HFFc6 (cell line): ENCODE results near the gene FOXJ3. TPM values are rescaled to one million over a fixed set of nuclear protein-coding genes. Genes with fewer than 3 reads are reported as not detected.

ENCODE experiments used
- DNase-seq: peaks from one replicate; pipeline ENCODE4 v3.0.0-alpha.2; 2018
- H3K27ac Mint-ChIP-seq: 2 replicates; pipeline ENCODE4 v1.8.0; 2020; ENCODE audit warnings: mild to moderate bottlenecking, mixed read lengths
- H3K27me3 Mint-ChIP-seq: 2 replicates; pipeline ENCODE4 v1.8.0; 2021; ENCODE audit warnings: mild to moderate bottlenecking, moderate library complexity, mixed read lengths; ENCODE audit not compliant: insufficient read depth
- H3K36me3 Mint-ChIP-seq: 2 replicates; pipeline ENCODE4 v1.8.0; 2021; ENCODE audit warnings: low read depth, mixed read lengths
- H3K4me1 Mint-ChIP-seq: 2 replicates; pipeline ENCODE4 v1.8.0; 2020; ENCODE audit warnings: low read depth, mixed read lengths
- H3K4me3 Mint-ChIP-seq: 2 replicates; pipeline ENCODE4 v1.8.0; 2020; ENCODE audit warnings: mild to moderate bottlenecking, moderate library complexity, mixed read lengths
- H3K9me3 Mint-ChIP-seq: 2 replicates; pipeline ENCODE4 v1.8.0; 2020; ENCODE audit warnings: mild to moderate bottlenecking, mixed read lengths
- total RNA-seq, 6 experiments: library from RNA; stranded (reverse); fragmentation: NEBNext Ultra II Directional; extraction: Animal tissue kit (Norgen Biotek cat#: 25700); gene quantifications; 2 replicates in 1 of 6; 3 replicates in 5 of 6; pipeline ENCODE4 v1.2.3, GENCODE V29; 2021
- TF ChIP-seq, protein P1 (sequence below): fragments of 200-600 bp; sonication (generic); IDR thresholded peaks from 2 replicates; pipeline ENCODE4 v1.5.0; 2021; ENCODE audit warnings: antibody characterized with exemption, mild to moderate bottlenecking

Gene FOXJ3
- total RNA-seq, 6 experiments from 2014 or later = 24.5 to 31.3 (median 28.9) TPM

DNA sequence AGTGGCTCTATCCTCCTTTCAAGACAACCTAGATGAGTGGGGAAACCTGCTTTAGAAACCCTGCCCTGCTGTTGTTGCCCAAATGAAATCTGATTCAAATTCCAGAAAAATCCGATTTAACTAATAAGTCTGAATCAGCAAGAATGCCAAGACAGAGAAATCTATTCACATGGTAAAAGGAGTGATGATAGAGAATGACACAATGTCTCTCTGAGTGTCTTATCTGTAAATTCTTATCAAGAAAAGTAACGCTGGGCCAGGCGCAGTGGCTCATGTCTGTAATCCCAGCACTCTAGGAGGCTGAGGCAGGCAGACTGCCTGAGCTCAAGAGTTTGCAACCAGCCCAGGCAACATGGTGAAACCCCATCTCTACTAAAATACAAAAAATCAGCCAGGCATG, 156.8 kb downstream of the FOXJ3 start:
- TF ChIP-seq, protein P1, sequence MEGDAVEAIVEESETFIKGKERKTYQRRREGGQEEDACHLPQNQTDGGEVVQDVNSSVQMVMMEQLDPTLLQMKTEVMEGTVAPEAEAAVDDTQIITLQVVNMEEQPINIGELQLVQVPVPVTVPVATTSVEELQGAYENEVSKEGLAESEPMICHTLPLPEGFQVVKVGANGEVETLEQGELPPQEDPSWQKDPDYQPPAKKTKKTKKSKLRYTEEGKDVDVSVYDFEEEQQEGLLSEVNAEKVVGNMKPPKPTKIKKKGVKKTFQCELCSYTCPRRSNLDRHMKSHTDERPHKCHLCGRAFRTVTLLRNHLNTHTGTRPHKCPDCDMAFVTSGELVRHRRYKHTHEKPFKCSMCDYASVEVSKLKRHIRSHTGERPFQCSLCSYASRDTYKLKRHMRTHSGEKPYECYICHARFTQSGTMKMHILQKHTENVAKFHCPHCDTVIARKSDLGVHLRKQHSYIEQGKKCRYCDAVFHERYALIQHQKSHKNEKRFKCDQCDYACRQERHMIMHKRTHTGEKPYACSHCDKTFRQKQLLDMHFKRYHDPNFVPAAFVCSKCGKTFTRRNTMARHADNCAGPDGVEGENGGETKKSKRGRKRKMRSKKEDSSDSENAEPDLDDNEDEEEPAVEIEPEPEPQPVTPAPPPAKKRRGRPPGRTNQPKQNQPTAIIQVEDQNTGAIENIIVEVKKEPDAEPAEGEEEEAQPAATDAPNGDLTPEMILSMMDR = no peak
- DNase-seq = no peak
- H3K4me3 Mint-ChIP-seq = no peak overlapping the region
- H3K9me3 Mint-ChIP-seq = no peaks in the 10 kb centered on the region
- peak overlapping the region; percentile 47 for H3K27ac Mint-ChIP-seq
- H3K36me3 Mint-ChIP-seq = peaks cover 8% of the 10 kb centered on the region
- H3K27me3 Mint-ChIP-seq = no peaks in the 10 kb centered on the region
- H3K4me1 Mint-ChIP-seq = peaks cover 32% of the 10 kb centered on the region

DNA sequence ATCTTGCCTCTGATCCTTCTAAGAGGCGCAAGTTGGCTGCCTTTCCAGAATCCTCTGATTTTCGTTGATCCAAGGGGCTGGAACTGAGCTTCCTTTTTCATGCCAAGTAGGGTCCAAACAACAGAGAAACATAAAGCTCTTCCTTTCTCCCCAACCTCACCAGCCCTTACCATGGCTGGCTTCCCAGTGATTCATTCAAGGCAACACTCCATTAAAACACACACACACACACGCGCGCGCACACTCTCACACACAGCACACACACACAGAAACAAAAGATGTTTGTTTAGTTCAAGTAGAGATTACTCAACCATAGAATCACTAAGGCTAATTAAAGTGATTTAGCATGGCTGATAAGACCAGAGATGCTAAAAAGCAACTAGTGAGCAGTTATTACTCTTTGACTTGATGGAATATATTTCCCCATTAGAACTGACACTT, 157.5 kb downstream of the FOXJ3 start:
- peaks cover 8% of the 10 kb centered on the region for H3K36me3 Mint-ChIP-seq
- peaks cover 32% of the 10 kb centered on the region for H3K4me1 Mint-ChIP-seq
- peak overlapping the region; percentile 50 for H3K27ac Mint-ChIP-seq
- peak; percentile 92 for DNase-seq
- H3K4me3 Mint-ChIP-seq = peak overlapping the region; percentile 5; the same call in 1 of the 2 replicates
- H3K9me3 Mint-ChIP-seq = no peaks in the 10 kb centered on the region
- TF ChIP-seq, protein P1 = no peak
- H3K27me3 Mint-ChIP-seq = no peaks in the 10 kb centered on the region

DNA sequence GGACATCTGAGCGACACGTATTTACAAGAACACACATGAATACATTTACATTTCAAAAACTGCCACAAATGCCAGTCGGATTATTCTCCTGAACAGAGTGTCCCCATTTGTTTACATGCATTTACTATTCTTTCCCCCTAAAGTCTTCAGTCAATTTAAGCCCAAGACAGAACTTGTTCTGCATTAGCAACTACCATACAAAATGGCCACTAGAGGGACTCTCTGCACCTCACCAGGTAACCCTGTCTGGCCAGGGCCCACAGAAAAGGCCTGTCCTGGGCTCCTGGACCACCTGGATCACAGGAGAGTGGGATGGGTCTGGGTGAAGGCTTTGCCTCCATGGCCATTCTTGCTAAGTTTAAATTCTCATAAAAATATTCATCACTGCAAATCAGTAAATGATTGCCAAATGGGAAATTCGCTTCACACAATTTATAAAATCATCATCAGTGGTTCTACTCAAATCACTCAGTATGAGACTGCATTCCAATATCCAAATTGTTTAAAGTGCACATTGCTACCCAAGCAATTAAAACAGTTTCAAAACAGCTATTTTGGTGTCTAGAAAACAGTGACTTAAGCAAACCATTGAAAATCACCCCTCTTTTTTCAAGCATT, 158.0 kb downstream of the FOXJ3 start:
- peak overlapping the region; percentile 1; the same call in 1 of the 2 replicates for H3K27ac Mint-ChIP-seq
- H3K27me3 Mint-ChIP-seq = peaks cover 5% of the 10 kb centered on the region; the same call in 1 of the 2 replicates
- H3K4me3 Mint-ChIP-seq = no peak overlapping the region
- DNase-seq = peak; percentile 39
- no peaks in the 10 kb centered on the region for H3K9me3 Mint-ChIP-seq
- TF ChIP-seq, protein P1 = peak; percentile 94
- H3K4me1 Mint-ChIP-seq = peaks cover 37% of the 10 kb centered on the region
- peaks cover 8% of the 10 kb centered on the region for H3K36me3 Mint-ChIP-seq

DNA sequence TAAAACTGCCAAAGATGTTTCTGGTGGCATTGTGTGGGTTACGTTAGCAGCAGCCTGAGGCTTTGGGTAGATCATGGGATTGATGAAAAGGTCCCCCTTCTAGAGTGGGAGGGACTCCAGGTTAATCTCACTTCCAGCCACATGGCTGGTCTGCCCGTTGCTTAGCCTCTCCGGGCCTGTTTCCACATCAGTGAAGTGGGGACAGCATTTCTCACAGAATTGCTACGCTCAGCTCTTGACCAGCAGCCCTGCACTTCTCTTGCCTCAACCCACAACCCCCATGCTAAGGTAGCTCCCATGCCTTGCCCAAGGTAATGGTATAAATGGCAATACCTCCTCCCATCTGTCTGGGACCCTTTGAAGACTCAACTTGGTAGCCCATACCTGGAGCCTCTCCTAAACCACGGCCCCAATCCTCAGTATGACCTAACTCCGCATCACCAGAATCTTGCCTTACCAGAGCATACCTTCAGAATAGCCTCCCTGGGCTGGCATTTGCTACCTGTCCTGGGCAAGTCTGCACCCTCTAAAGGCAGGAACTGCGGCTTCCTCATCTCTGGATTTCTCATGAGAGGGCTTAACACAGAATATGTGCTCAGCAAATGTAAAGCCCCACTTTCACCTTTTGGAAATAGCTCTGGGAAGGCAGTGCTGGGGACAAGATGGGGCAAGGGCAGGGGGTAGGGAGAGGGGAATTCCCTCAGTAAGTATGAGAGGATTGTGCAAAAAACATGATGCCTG, 159.6 kb downstream of the FOXJ3 start:
- peaks cover 4% of the 10 kb centered on the region for H3K36me3 Mint-ChIP-seq
- no peak overlapping the region for H3K27ac Mint-ChIP-seq
- TF ChIP-seq, protein P1 = no peak
- peaks cover 38% of the 10 kb centered on the region for H3K4me1 Mint-ChIP-seq
- H3K9me3 Mint-ChIP-seq = no peaks in the 10 kb centered on the region
- H3K4me3 Mint-ChIP-seq = no peak overlapping the region
- DNase-seq = no peak
- H3K27me3 Mint-ChIP-seq = peaks cover 6% of the 10 kb centered on the region

DNA sequence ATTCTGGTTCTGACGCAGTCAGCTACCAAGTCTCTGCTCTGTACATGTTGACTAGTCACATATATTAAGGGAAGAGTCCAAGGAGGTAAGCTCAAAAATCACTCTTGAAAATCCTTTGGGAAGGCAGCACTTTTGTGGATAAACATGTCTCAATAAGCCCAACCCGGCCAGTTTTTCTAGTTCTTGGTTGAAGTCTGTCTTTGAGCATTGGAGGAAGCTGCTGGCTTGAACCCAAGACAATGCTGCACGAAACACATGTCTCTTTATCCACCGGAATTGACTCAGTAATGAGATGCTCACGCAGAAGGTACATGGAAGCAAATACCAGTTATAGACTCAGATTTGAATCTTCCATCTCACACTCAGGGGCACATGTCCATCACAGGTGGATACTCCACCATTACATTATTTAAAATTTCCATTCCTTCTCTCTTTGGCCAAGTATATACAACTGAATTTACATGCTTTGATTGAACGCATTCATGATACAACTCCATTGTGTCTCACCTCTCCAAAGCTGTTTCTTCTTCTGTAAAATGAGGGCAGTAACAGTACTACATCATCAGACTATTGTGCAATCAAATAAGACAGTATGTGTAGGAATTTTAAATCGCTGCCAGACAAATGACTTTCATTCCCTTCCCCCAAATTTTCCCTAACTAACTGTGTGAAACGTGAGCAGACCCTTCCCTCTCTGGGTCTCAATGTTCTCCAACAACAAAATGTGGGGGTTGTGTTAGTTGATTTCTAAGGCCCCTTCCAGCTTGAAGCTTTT, 160.9 kb downstream of the FOXJ3 start:
- TF ChIP-seq, protein P1 = no peak
- Mint-ChIP-seq H3K4me3 (no peak overlapping the region), H3K27me3 (peaks cover 10% of the 10 kb centered on the region), H3K4me1 (peaks cover 38% of the 10 kb centered on the region), H3K36me3 (peaks cover 4% of the 10 kb centered on the region; the same call in 1 of the 2 replicates), H3K27ac (no peak overlapping the region), H3K9me3 (no peaks in the 10 kb centered on the region)
- DNase-seq = no peak
